ENCODE measurements around the gene SNX25.

DNA sequence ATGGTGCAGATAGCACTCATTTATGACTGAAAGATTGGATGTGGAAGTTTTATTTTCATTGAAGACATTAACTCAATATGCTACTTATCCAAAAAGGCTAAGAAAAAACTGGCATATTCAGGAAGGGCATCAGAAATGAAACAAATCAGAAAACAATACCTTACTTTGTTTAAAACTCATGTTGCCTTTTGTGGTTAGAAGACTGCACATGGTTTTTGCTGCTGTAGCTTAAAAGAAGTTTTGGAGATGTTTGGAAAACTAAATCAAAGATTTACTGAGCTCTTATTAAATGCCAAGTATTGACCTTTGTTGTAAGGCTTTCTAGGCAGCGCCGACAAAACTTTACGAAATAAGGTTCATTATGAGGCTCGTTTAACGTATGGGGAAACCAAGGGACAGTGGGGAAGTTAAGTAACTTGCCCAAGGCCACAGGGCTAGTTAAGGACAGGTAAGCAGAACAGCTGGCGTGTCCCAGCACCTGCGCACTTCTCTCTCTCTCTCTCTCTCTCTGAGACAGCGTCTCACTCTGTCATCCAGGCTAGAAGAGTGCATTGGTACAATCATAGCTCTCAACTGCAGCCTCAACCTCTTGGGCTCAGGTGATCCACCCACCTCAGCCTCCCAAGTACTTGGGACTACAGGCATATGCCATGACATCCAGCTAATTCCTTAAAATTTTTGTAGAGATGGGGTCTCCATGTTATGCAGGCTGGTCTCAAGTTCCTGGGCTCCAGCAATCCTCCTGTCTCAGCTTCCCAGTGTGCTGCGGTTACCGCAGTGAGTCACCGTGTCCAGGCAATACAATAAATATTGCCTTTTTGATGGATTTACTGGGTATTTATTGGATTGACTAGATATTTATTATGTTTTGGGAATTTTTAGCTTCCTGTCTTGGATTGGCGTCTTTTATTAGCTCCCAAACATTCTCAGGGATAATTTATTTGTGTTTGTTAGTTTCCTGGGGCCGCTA, 170.2 kb downstream of the SNX25 start:
- TF ChIP-seq, protein P1, sequence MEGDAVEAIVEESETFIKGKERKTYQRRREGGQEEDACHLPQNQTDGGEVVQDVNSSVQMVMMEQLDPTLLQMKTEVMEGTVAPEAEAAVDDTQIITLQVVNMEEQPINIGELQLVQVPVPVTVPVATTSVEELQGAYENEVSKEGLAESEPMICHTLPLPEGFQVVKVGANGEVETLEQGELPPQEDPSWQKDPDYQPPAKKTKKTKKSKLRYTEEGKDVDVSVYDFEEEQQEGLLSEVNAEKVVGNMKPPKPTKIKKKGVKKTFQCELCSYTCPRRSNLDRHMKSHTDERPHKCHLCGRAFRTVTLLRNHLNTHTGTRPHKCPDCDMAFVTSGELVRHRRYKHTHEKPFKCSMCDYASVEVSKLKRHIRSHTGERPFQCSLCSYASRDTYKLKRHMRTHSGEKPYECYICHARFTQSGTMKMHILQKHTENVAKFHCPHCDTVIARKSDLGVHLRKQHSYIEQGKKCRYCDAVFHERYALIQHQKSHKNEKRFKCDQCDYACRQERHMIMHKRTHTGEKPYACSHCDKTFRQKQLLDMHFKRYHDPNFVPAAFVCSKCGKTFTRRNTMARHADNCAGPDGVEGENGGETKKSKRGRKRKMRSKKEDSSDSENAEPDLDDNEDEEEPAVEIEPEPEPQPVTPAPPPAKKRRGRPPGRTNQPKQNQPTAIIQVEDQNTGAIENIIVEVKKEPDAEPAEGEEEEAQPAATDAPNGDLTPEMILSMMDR (IDR thresholded peaks at IDR 0.05; ENCODE audit: low read length): no peak
- no peak for TF ChIP-seq EZH2 (IDR thresholded peaks at IDR 0.05; ENCODE audit: borderline replicate concordance, low read length)
